ENCODE data around the gene KIF26A. TPM values are rescaled to one million over a fixed set of nuclear protein-coding genes. Genes with fewer than 3 reads are reported as not detected.

Gene KIF26A
- total and polyA plus RNA-seq, 2 of the 4 experiments (the other 2 are of a cell fraction) = not detected

- H2AK9ac ChIP-seq (replicated peaks; ENCODE audit: low read depth, low read length, poor library complexity) = no peak overlapping the region
- 67% methylated on average over 1 of the region's 13 CpGs; no CpG with 5 or more reads in 1 of the 2 experiments for WGBS, 2 experiments (ENCODE audit: extremely low coverage in 2 of 2, insufficient read length in 1 of 2)
- no peak overlapping the region for H4K8ac ChIP-seq (ENCODE audit: low read depth in 2 of 2, low read length in 2 of 2)
- H2BK20ac ChIP-seq (ENCODE audit: low read depth, low read length) = no peak overlapping the region
- dilution Hi-C loops (cut with HindIII; ENCODE audit: low sequenced_read_pairs, unreplicated experiment) (no loop called here), in situ Hi-C loops (cut with MboI; ENCODE audit: low sequenced_read_pairs) (no loop called here), intact Hi-C loops (cut with micrococcal nuclease) (no loop called here)
- H3K9me3 ChIP-seq (ENCODE audit: control insufficient read depth, insufficient read depth, low read length) = peaks cover 48% of the 10 kb centered on the region
- ATAC-seq (ENCODE audit: low read depth) (no peak), DNase-seq (no peak)
- no peak overlapping the region for H3K23ac ChIP-seq (ENCODE audit: low read depth, low read length)
- H3K36me3 ChIP-seq (ENCODE audit: control insufficient read depth, insufficient read depth, low read length) = no peaks in the 10 kb centered on the region
- no peak overlapping the region for H3K9ac ChIP-seq (ENCODE audit: low read depth, low read length)
- BruUV-seq (replicated peaks) = no TSS peak
- H3K9me1 ChIP-seq (ENCODE audit: insufficient read depth, low read length) = no peaks in the 10 kb centered on the region
- ChIA-PET POLR2A (ENCODE audit: unreplicated experiment) (no interaction called here), CTCF (no interaction called here)
- H2AFZ ChIP-seq (replicated peaks; ENCODE audit: low read length, poor library complexity) = no peak overlapping the region
- H3K4ac ChIP-seq (ENCODE audit: low read depth, low read length) = no peak overlapping the region
- no peaks in the 10 kb centered on the region for H3K27me3 ChIP-seq (ENCODE audit: control insufficient read depth, insufficient read depth, low read length)
- no peak overlapping the region for H2BK120ac ChIP-seq (ENCODE audit: low read depth, low read length)
- TF ChIP-seq NFE2L2 (IDR thresholded peaks at IDR 0.05; ENCODE audit: low read depth, low read length) (no peak), BHLHE40 (IDR thresholded peaks at IDR 0.05; ENCODE audit: low read depth, low read length) (no peak), CTCF (conservative IDR thresholded peaks at IDR 0.05; ENCODE audit: low read depth, low read length) (no peak), MAZ (IDR thresholded peaks at IDR 0.05; ENCODE audit: borderline replicate concordance, low read depth, low read length) (no peak), RCOR1 (IDR thresholded peaks at IDR 0.05; ENCODE audit: insufficient replicate concordance, low read length) (no peak), CHD1 (IDR thresholded peaks at IDR 0.05; ENCODE audit: low read depth, low read length) (no peak), ELK1 (IDR thresholded peaks at IDR 0.05; ENCODE audit: borderline replicate concordance, low read depth, low read length) (no peak), MXI1 (IDR thresholded peaks at IDR 0.05; ENCODE audit: borderline replicate concordance, low read depth, low read length) (no peak), USF2 (IDR thresholded peaks at IDR 0.05; ENCODE audit: low read depth, low read length) (no peak), SMC3 (IDR thresholded peaks at IDR 0.05; ENCODE audit: low read depth, low read length) (no peak), POLR2A (IDR thresholded peaks at IDR 0.05; ENCODE audit: low read depth, low read length) (no peak), RFX5 (IDR thresholded peaks at IDR 0.05; ENCODE audit: low read depth, low read length) (no peak), MAFK (IDR thresholded peaks at IDR 0.05; ENCODE audit: low read depth, low read length) (no peak), RAD21 (IDR thresholded peaks at IDR 0.05; ENCODE audit: low read length) (no peak), FOS (IDR thresholded peaks at IDR 0.05; ENCODE audit: low read depth, low read length) (no peak), CEBPB (IDR thresholded peaks at IDR 0.05; ENCODE audit: low read depth, low read length) (no peak)
- no peak overlapping the region for H3K4me3 ChIP-seq (ENCODE audit: insufficient read depth, low read depth, low read length)
- H3K4me1 ChIP-seq (ENCODE audit: control insufficient read depth, insufficient read depth, low read length) = no peaks in the 10 kb centered on the region
- no peak overlapping the region for H3K27ac ChIP-seq (ENCODE audit: insufficient read depth, low read length)
- no peak overlapping the region for H3K18ac ChIP-seq (ENCODE audit: low read depth, low read length)
- H3K14ac ChIP-seq (replicated peaks; ENCODE audit: low read depth, low read length) = no peak overlapping the region
- no peak overlapping the region for H4K5ac ChIP-seq (ENCODE audit: low read depth, low read length)
- H2BK5ac ChIP-seq (ENCODE audit: low read depth, low read length, poor library complexity, severe bottlenecking) = no peak overlapping the region
- no peak overlapping the region; the same call in 1 of the 2 replicates for H3K56ac ChIP-seq (ENCODE audit: extremely low read depth, insufficient read depth, low read length)
- H3K79me1 ChIP-seq (ENCODE audit: low read depth in 1 of 2, low read length in 2 of 2) = no peaks in the 10 kb centered on the region
- no peak overlapping the region for H2AK5ac ChIP-seq (ENCODE audit: low read depth, low read length)
- no peak overlapping the region for H4K91ac ChIP-seq (ENCODE audit: insufficient read depth, low read depth, low read length)
- no peak overlapping the region for H2BK15ac ChIP-seq (ENCODE audit: low read depth, low read length)
- H3K4me2 ChIP-seq (ENCODE audit: low read depth, low read length) = no peak overlapping the region
- no peaks in the 10 kb centered on the region for H4K20me1 ChIP-seq (ENCODE audit: insufficient read depth, low read length)
Measured at GRCh38 chr14:104172349-104172748, 34.0 kb downstream of the KIF26A start.

All from IMR-90 (cell line).